ENCODE measurements around the gene MYCL. TPM values are rescaled to one million over a fixed set of nuclear protein-coding genes. Genes with fewer than 3 reads are reported as not detected.

MYCL gene
- total RNA-seq, 4 donors from 2014 or later: 15.4 to 27.6 (median 24.8) TPM

DNA sequence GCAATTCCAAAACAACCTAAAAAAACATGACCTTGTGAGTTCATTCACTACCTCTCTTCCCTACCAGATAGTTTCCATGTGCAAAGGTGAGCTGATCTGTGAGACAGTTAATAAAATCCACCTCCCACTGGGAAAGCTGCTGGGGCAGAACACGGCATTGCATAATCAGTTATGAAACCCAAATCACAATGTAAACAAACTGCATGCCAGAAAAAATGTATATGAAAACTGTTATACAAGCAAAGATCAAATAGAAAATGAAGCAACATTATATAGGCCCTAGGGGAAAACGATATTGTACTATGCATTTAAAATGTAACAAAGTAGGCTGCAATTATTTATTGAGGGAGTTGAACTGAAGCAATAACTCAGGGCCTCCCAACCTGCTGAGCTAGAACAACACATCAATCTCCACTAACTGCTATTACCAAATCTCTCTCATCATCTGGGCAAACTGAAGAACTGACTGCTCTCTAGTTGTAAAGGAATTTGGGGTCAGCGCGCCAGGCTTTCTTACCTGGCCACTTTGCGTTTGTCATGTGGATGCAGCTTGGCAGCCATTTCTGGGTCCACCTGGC is 49.4 kb downstream of the MYCL start:
- WGBS, 2 donors: 51 to 61% methylated on average over 5 of the region's 5 CpGs
- no peak overlapping the region for H3K4me3 ChIP-seq
- intact Hi-C loops (cut with DNase I): no loop called here
- no peaks in the 10 kb centered on the region for H3K9me3 ChIP-seq
- DNase-seq: no peak
- peak overlapping the region in 3 of 4 donors; percentile 25 to 83 (median 82) for H3K27ac ChIP-seq
- H3K4me1 ChIP-seq: peaks cover 17 to 52% (median 24%) of the 10 kb centered on the region in 3 donors
- H3K36me3 ChIP-seq: peaks cover 0 to 69% (median under 1%) of the 10 kb centered on the region in 3 donors
- TF ChIP-seq, protein P1, sequence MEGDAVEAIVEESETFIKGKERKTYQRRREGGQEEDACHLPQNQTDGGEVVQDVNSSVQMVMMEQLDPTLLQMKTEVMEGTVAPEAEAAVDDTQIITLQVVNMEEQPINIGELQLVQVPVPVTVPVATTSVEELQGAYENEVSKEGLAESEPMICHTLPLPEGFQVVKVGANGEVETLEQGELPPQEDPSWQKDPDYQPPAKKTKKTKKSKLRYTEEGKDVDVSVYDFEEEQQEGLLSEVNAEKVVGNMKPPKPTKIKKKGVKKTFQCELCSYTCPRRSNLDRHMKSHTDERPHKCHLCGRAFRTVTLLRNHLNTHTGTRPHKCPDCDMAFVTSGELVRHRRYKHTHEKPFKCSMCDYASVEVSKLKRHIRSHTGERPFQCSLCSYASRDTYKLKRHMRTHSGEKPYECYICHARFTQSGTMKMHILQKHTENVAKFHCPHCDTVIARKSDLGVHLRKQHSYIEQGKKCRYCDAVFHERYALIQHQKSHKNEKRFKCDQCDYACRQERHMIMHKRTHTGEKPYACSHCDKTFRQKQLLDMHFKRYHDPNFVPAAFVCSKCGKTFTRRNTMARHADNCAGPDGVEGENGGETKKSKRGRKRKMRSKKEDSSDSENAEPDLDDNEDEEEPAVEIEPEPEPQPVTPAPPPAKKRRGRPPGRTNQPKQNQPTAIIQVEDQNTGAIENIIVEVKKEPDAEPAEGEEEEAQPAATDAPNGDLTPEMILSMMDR (IDR thresholded peaks at IDR 0.05): no peak
- no peak for TF ChIP-seq POLR2A (IDR thresholded peaks at IDR 0.05)
- H3K27me3 ChIP-seq: no peaks in the 10 kb centered on the region

DNA sequence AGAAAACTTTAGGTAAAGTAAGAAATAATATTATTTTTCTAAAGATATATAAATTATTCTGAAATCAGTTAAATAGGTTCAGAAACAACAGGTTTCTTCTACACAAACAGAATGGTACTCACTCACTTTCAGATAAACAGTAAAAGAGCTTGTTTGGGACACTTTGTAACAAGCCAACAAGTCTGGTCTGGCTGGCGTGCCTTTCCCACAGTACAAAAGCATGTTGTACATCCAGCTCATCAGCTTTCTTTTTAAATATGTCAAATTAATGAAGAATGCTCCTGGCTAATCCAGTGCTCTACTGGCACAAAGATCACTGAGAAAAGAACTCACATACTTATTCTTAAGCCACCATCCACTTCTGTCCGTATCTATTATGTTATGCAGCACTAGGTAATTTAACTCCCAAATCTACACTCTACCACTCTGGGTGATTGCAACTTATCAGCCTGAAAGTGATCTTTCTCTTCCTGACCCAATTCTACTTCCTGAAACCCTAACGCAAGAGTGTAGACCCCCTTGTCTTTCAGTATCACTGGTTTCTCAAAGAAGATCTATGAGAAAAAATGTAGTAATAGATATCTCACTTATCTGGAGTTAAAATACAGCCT is 51.0 kb downstream of the MYCL start:
- no peak overlapping the region for H3K4me3 ChIP-seq
- WGBS, 2 donors: 39% methylated on average over 3 of the region's 3 CpGs
- H3K9me3 ChIP-seq: no peaks in the 10 kb centered on the region
- no peak for DNase-seq
- TF ChIP-seq, protein P1 (IDR thresholded peaks at IDR 0.05): no peak
- no peak for TF ChIP-seq POLR2A (IDR thresholded peaks at IDR 0.05)
- peaks cover 22 to 67% (median 31%) of the 10 kb centered on the region in 3 donors for H3K4me1 ChIP-seq
- intact Hi-C loops (cut with DNase I): no loop called here
- H3K27me3 ChIP-seq: no peaks in the 10 kb centered on the region
- peak overlapping the region; percentile 26 to 83 (median 75) for H3K27ac ChIP-seq
- peaks cover 0 to 64% (median 2%) of the 10 kb centered on the region in 3 donors for H3K36me3 ChIP-seq

DNA sequence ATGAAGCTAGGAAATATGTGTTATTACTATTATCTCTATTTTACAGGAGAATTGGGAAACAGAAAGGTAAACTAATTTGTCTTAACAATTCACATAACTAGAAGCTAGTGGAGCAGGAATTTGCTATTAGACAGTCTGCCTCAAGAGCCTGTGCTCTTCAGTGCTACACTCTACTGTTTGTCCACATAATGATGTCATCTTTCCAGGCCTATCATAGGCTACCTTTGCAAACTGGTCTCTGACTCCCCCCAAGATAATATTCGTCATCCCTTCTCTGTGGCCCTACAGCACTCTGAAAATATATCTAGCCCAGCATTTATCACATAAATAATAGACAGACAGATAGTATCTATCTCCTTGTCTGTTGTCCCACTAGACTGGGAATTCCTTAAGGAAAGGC is 52.5 kb downstream of the MYCL start:
- H3K4me3 ChIP-seq: no peak overlapping the region
- no peak for DNase-seq
- peaks cover 32 to 82% (median 41%) of the 10 kb centered on the region in 3 donors for H3K4me1 ChIP-seq
- no peaks in the 10 kb centered on the region for H3K27me3 ChIP-seq
- H3K27ac ChIP-seq: peak overlapping the region in 3 of 4 donors; percentile 68 to 83 (median 82)
- TF ChIP-seq, protein P1 (IDR thresholded peaks at IDR 0.05): no peak
- no peak for TF ChIP-seq POLR2A (IDR thresholded peaks at IDR 0.05)
- no peaks in the 10 kb centered on the region for H3K9me3 ChIP-seq
- intact Hi-C loops (cut with DNase I): loop anchor here (10.0 kb wide), 1 partner anchor 46 kb away; no protein-coding TSS in a partner anchor
- H3K36me3 ChIP-seq: peaks cover 0 to 57% (median 2%) of the 10 kb centered on the region in 3 donors
- 91 to 100% methylated on average over 1 of the region's 1 CpG for WGBS, 2 donors

DNA sequence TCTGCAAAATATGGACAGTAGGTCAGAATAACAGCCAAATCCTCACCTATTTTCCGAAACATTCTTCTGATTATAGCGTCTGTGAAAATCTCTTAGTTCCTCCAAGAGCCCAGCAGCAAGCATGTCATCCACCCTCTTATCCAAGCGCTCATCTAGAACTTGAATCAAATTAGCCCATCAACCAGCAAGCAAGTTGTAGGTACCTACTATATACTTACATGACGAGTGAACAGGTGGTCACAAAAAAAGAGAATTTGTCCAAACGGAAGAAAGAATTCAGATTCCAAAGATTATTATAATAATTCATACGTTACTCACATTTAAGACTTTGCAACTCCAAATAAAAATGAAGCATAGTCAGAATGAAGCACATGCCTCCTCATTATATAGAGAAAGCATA is 53.8 kb downstream of the MYCL start:
- TF ChIP-seq POLR2A (IDR thresholded peaks at IDR 0.05): no peak
- TF ChIP-seq, protein P1 (IDR thresholded peaks at IDR 0.05): no peak
- Histone ChIP-seq H3K36me3 (peaks cover 0 to 60% (median 2%) of the 10 kb centered on the region in 3 donors), H3K27ac (no peak overlapping the region), H3K4me1 (peaks cover 30 to 86% (median 34%) of the 10 kb centered on the region in 3 donors), H3K27me3 (no peaks in the 10 kb centered on the region), H3K4me3 (no peak overlapping the region), H3K9me3 (no peaks in the 10 kb centered on the region)
- intact Hi-C loops (cut with DNase I): loop anchor here (10.0 kb wide), 1 partner anchor 47 kb away; no protein-coding TSS in a partner anchor
- WGBS, 2 donors: 95 to 97% methylated on average over 6 of the region's 6 CpGs
- no peak for DNase-seq

DNA sequence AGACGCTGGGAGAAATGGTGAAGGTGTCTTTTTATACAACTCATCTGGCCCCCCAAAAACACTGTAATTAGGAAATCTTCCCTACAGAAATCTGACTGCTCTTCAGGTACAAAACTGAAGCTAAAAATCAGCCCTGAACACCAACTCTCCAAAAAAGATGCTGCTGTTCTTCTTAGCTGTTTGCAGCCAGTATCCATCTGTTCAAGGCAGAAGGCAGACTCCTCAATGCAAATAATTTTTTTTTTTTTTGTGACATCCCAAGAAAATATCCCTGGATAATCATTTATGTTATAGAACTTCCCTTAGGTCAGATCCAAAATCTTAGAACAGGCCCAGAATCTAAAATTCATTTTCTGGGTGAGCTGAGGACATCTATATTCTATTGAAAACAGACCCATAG is 54.9 kb downstream of the MYCL start:
- Histone ChIP-seq H3K9me3 (no peaks in the 10 kb centered on the region), H3K36me3 (peaks cover 0 to 72% (median 2%) of the 10 kb centered on the region in 3 donors), H3K4me3 (no peak overlapping the region), H3K27ac (peak overlapping the region in 2 of 4 donors; percentile 75 to 81), H3K4me1 (peaks cover 22 to 84% (median 30%) of the 10 kb centered on the region in 3 donors), H3K27me3 (no peaks in the 10 kb centered on the region)
- TF ChIP-seq POLR2A (IDR thresholded peaks at IDR 0.05): no peak
- TF ChIP-seq, protein P1 (IDR thresholded peaks at IDR 0.05): no peak
- 91 to 100% methylated on average over 1 of the region's 1 CpG for WGBS, 2 donors
- intact Hi-C loops (cut with DNase I): loop anchor here (10.0 kb wide), 1 partner anchor 48 kb away; no protein-coding TSS in a partner anchor
- no peak for DNase-seq
